HG02759 (cell line): Measurements from ENCODE around the gene SS18L1.

Experiments used
- ATAC-seq: cut with Tn5 transposase; IDR thresholded peaks from one replicate; pipeline ENCODE4 v1.9.1; 2021; ENCODE audit warnings: mild to moderate bottlenecking, moderate library complexity; ENCODE audit not compliant: unreplicated experiment

The SS18L1 gene

GRCh38 chr20:62151835-62152364 lies 8.3 kb downstream of the SS18L1 start:
- no peak for ATAC-seq

- no peak for ATAC-seq
These were observed 12.1 kb downstream of the SS18L1 start for GRCh38 chr20:62155428-62156253.

DNA sequence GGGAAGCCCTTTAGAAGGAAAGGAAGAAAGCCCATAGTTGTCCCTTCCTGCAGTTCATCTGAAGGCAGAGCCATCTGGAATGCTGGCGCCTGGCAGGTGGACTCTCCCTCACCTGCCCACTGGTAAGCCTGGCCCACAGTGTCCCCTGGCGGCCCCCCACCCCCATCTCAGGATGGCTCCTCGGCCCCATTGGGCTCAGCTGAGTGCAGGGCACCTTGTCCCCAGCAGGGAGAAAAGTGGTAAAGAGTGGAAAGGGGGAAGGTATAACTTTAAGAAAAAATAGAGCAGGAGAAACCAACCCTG lies 12.6 kb downstream of the SS18L1 start:
- ATAC-seq = no peak

GRCh38 chr20:62156592-62157386 lies 13.2 kb downstream of the SS18L1 start:
- peak; percentile 74 for ATAC-seq

- ATAC-seq = no peak
These were observed 14.0 kb downstream of the SS18L1 start for GRCh38 chr20:62157387-62158087.

- ATAC-seq = no peak
These were observed 14.5 kb downstream of the SS18L1 start for GRCh38 chr20:62158088-62158400.

GRCh38 chr20:62158541-62158940 lies 15.0 kb downstream of the SS18L1 start:
- no peak for ATAC-seq

DNA sequence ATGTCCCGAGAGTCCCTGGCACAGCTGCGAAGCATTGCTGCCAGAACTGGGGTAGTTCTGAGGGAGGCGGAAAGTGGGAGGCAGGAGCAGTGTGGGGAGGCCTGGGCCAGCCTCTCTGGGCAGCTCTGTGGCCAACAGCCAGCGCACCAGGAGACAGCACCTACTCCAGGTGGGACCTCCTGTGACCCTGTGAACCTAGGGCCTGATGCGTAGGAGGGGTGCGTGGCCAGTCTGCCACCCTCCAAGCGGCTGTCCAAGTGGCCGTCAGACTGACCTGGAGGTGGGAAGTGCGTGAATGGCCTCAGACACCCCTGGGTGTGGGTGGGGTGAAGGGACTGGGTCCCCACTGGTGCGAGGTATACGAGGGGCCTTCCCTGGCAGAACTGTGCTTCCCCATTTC lies 15.5 kb downstream of the SS18L1 start:
- ATAC-seq = no peak

DNA sequence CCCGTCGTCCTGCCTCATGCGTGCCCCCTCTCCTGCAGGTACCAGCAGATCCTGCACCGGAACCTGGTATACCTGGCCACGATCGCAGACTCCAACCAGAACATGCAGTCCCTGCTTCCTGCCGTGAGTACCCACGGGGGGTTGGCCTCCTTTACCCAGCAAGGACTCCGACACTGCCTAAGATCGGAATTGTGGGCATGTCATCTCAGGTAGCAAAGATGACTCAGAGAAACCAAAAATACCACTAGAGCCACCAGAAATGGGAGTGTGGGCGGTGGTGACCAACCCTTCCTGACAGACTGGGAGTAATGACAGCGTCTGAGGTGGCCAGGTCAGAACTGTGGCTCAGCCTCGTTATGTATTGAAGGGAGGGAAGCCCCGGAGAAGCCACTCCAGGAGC lies 16.3 kb downstream of the SS18L1 start:
- no peak for ATAC-seq

DNA sequence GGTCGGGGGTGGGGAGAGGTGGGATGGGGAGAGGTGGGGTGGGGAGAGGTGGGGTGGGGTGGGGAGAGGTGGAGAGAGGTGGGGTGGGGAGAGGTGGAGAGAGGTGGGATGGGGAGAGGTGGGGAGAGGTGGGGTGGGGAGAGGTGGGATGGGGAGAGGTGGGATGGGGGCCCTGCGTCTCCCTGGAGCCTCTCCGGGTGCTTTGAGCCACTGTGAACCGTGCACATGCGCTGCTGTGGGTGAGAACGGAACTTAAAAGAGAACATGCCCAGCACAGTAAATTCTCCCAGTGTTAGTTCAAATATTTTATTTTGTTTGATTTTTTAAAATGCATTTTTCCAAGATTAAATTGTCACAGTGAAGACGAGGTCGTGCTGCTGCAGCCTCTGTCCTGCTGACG lies 16.7 kb downstream of the SS18L1 start:
- ATAC-seq = no peak

DNA sequence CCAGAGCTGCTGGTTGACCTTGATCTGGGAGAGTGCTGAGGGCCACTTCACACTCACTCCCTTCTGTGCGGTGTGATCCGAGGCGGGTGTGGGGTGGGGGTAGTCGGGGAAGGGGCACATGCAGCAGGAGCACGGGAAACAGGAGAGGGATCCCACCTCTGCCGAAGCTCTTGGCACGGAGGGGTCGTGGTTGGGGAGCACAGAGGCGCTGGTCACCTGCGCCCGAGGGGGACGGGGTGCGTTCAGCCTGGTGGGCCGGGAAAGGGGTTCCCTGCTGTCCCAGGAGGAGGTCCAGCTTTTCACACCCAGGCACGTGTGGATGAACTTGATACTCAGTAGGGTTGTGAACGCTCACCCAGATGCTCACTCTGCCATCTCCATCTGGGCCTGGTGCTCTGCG lies 17.3 kb downstream of the SS18L1 start:
- ATAC-seq = no peak

DNA sequence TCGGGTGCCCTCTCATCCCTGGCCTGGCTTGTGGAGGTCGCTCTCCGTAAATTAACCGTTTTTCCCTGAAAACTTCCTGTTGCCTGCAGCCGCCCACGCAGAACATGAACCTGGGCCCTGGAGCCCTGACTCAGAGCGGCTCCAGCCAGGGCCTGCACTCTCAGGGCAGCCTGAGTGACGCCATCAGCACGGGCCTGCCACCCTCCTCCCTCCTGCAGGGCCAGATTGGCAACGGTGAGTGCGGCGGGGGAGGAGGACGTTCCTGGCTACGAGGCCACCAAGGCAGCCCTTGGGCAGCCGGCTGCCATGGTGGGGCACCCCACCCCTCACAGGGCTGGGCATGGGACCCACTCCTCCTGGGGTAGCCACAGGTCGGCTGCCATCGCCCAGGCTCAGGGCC lies 17.8 kb downstream of the SS18L1 start:
- no peak for ATAC-seq

DNA sequence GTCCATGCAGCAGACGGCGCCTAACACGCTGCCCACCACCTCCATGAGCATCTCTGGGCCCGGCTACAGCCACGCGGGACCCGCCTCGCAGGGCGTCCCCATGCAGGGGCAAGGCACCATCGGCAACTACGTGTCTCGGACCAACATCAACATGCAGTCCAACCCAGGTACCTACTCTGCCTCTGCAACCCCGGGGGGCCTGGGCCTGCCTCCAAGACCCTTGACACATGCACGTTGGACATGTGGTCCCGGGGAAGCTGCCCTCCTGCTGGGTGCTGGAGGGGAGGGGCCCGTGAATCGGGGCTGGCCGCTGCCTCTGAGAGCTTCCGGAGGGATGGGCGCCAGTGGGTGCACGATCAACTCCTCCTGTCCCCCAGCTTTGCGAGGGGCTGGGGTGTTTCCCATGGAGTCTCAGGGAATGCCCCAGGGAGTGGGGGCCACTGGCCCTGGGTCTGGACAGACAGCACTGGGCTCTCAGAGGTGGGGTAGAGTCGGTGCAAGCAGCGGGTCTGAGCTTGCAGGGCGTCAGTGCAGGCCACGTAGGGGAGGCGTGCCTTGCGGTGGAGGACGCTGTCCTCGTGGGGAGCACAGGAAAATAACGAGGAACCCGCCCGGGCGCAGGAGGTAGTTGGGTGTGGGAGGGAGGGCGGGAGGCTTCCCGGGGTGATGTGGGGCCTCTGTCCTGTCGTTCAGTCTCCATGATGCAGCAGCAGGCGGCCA lies 19.4 kb downstream of the SS18L1 start:
- no peak for ATAC-seq

GRCh38 chr20:62163485-62163865 lies 19.9 kb downstream of the SS18L1 start:
- ATAC-seq = no peak

GRCh38 chr20:62163986-62164762 lies 20.6 kb downstream of the SS18L1 start:
- no peak for ATAC-seq

- no peak for ATAC-seq
These were observed 21.6 kb downstream of the SS18L1 start for GRCh38 chr20:62164879-62165761.

DNA sequence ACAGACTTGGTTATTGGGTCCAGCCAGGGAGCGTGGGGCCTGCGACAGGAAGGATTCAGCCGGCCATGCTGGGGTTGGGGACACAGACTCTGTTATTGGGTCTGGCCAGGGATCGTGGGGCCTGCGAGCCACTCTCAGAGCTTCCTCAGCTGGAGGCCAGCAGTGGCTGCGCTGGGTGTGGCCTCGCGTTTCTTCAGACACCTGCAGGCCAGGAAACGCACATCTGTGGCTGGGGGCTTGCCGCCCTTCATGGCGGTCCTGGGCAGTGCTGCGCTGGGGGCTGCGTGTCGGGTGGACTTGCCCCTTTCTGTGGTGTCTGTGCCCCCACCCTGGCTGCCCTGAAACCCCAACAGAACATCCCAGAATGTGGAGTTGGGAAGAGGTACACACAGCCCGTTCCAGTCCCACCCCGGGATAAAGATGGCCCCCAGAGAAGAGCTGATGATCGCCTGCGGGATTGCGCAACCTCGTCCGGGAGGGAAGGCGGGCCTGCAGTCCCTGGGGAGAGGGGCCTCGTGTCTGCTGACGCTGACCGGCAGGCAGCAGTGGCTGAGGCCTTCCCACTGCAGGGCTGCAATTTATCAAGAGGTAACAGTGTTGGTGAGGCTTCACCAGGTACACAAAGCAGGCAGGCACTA lies 22.3 kb downstream of the SS18L1 start:
- ATAC-seq = no peak

- no peak for ATAC-seq
These were observed 23.9 kb downstream of the SS18L1 start for GRCh38 chr20:62167474-62167873.

- no peak for ATAC-seq
These were observed 24.5 kb downstream of the SS18L1 start for GRCh38 chr20:62168061-62168460.
